Liver (tissue), 3 donors: Measurements from ENCODE around the gene SORBS2.

Experiments
- ATF3 ChIP-seq: IDR thresholded peaks from 2 replicates; pipeline ENCODE4 v1.6.1; 2016; ENCODE audit warnings: antibody characterized with exemption
- CTCF ChIP-seq: fragments of 150-350 bp; IDR thresholded peaks from 2 replicates; pipeline ENCODE4 v1.5.1; 2017; ENCODE audit warnings: improper control_type of control experiment, low read depth, low read length; ENCODE audit not compliant: missing input control
- GABPA ChIP-seq, 2 donors: IDR thresholded peaks in 1 of 2; conservative IDR thresholded peaks in 1 of 2; 2 replicates each; pipeline ENCODE4 v1.6.1; 2016; ENCODE audit warnings: antibody characterized with exemption in 2 of 2, mild to moderate bottlenecking in 1 of 2, moderate library complexity in 1 of 2
- HNF4A ChIP-seq, 2 donors: conservative IDR thresholded peaks; 2 replicates each; pipeline ENCODE4 v1.6.1; 2016; ENCODE audit warnings: antibody characterized with exemption in 2 of 2, mild to moderate bottlenecking in 2 of 2
- JUND ChIP-seq, 2 donors: IDR thresholded peaks; 2 replicates each; pipeline ENCODE4 v1.6.1; 2016; ENCODE audit warnings: antibody characterized with exemption in 2 of 2
- MAX ChIP-seq: IDR thresholded peaks from 2 replicates; pipeline ENCODE4 v1.6.1; 2016; ENCODE audit warnings: antibody characterized with exemption
- REST ChIP-seq: IDR thresholded peaks from 2 replicates; pipeline ENCODE4 v1.6.1; 2016; ENCODE audit warnings: antibody characterized with exemption, mild to moderate bottlenecking
- SP1 ChIP-seq: IDR thresholded peaks from 2 replicates; pipeline ENCODE4 v1.6.1; 2018; ENCODE audit warnings: antibody characterized with exemption, mild to moderate bottlenecking
- TAF1 ChIP-seq: conservative IDR thresholded peaks from 2 replicates; pipeline ENCODE4 v1.6.1; 2016; ENCODE audit warnings: antibody characterized with exemption, mild to moderate bottlenecking
- YY1 ChIP-seq: IDR thresholded peaks from 2 replicates; pipeline ENCODE4 v1.6.1; 2016; ENCODE audit warnings: antibody characterized with exemption, mild to moderate bottlenecking
- donor health status: healthy.
- donor health status: healthy.

- TF ChIP-seq CTCF (peak; percentile 51), JUND (IDR thresholded peaks at IDR 0.05) (no peak), TAF1 (no peak), MAX (no peak), YY1 (no peak), ATF3 (no peak), HNF4A (conservative IDR thresholded peaks at IDR 0.05) (no peak), SP1 (no peak), GABPA (IDR thresholded peaks at IDR 0.05 in 1 of 2, conservative IDR thresholded peaks at IDR 0.05 in 1 of 2) (no peak), REST (no peak)
Observed at GRCh38 chr4:185634066-185634652, 177.8 kb downstream of the SORBS2 start.
